Skin of body (tissue), 2 donors: ENCODE results near the gene SULT1C3. TPM values are rescaled to one million over a fixed set of nuclear protein-coding genes. Genes with fewer than 3 reads are reported as not detected.

Experiments
- DNase-seq: peaks from one replicate; lab custom pipeline; 2025; lab: John Stamatoyannopoulos, UW
- total RNA-seq: library from RNA; depleted of rRNA; stranded (reverse); fragments of >200 nt; gene quantifications from one replicate; pipeline ENCODE4 v1.2.3, GENCODE V29; 2014

Gene SULT1C3
- total RNA-seq, 1 donor from 2014 or later: not detected

DNA sequence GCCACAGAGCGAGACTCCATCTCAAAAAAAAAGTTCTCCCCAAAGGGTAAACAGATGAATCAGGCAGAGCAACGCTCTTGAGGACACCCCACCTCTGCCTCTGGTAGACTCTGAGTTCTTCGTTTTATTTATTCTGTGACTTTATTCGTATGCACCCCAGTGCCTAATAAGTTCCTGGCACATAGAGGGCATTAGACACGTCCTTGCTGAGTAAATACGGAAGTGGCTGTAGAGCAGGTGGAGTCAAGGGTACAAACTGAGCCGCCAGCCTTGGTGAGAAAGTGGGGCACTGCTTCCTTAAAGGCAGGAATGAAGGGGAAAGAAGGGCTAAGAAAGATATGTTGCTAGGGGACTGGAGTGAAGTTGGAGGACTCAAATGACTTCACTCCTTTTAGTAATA, 61.8 kb downstream of the SULT1C3 start:
- no peak for DNase-seq

DNA sequence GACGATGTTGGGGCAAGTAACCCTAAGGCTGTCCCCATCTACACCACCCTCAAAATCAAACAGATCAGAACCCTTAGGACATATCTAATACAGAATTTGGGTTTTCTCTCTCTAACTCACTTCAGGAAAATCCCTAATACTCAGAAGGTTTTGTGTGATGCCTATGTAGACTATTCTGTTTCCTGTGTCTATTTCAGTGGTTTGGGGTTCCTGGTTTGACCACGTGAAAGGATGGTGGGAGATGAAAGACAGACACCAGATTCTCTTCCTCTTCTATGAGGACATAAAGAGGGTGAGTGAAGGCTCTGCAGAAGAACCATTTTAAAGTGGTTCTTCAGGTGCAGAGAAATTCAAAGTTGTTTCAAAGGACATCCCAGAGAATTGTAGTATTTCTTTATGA, 65.2 kb downstream of the SULT1C3 start:
- DNase-seq: no peak

DNA sequence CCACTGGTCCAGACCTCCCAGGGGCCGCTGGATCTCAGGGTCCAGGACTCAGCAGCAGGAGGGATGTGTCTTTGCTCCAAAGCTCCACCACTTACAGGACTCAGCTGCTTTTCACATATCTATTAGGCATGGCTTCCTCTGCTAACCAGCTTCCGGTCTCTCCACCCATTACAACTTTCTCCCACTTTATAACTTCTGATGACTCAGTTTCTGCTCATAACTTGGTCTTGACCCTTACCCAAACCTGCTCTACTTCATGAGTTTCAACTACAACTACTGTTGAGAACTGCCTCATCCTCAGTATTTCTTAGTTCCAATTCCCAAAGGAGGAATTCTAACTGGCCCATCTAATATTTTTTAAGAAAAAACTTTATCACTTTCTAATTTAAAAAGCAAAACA, 66.1 kb downstream of the SULT1C3 start:
- no peak for DNase-seq

DNA sequence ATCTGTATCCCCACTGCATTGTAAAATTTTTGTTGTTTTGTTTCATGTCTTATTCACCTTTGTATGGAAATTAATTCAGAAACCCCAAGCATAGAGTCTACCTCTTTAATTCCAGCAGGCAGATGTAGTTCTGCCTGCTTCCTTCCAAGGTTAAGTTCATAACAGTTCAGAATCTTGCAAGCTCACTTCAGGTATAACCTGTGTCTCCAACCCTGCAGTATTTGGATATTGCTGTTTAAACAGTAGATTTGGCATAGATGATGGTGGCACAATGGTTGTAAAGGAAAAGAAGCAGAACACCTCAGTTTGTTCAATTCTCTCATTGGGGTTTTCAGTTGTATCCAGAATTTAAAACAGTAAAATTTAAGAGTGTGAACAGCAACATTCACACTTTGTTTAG, 70.1 kb downstream of the SULT1C3 start:
- no peak for DNase-seq

Other genes starting within 250 kb of the SULT1C3 start
- 1.5 TPM for gene SULT1C2, start 48.9 kb downstream of the SULT1C3 start, total RNA-seq
- 14.7 TPM for gene SULT1C4, start 138.0 kb downstream of the SULT1C3 start, total RNA-seq
- 45.7 TPM for gene GCC2, start 209.2 kb downstream of the SULT1C3 start, total RNA-seq